Smooth muscle cell (in vitro differentiated cells): Measurements from ENCODE around the gene IL3. TPM values are rescaled to one million over a fixed set of nuclear protein-coding genes. Genes with fewer than 3 reads are reported as not detected.

Source experiments
- DNase-seq: peaks from one replicate; lab custom pipeline; 2025; ENCODE audit not compliant: unreplicated experiment; lab: John Stamatoyannopoulos, UW
- H2AFZ ChIP-seq: fragments of 200-600 bp; sonication (generic); 2 replicates; pipeline ENCODE4 v1.6.0; 2016; ENCODE audit warnings: antibody characterized with exemption, low read depth, mild to moderate bottlenecking
- H3F3A ChIP-seq: fragments of 200-600 bp; sonication (generic); 2 replicates; pipeline ENCODE4 v1.6.0; 2017; ENCODE audit warnings: antibody characterized with exemption, low read depth
- H3K27ac ChIP-seq: fragments of 200-600 bp; sonication (generic); 2 replicates; pipeline ENCODE4 v1.5.1; 2016; ENCODE audit warnings: low read depth, mild to moderate bottlenecking
- H3K27me3 ChIP-seq: fragments of 200-600 bp; sonication (generic); 2 replicates; pipeline ENCODE4 v1.6.1; 2016; ENCODE audit warnings: low read depth, mild to moderate bottlenecking
- H3K36me3 ChIP-seq: fragments of 200-600 bp; sonication (generic); 2 replicates; pipeline ENCODE4 v1.5.1; 2016; ENCODE audit warnings: low read depth
- H3K4me1 ChIP-seq: fragments of 200-600 bp; sonication (generic); 2 replicates; pipeline ENCODE4 v1.5.1; 2016; ENCODE audit warnings: low read depth
- H3K4me2 ChIP-seq: fragments of 200-600 bp; sonication (generic); 2 replicates; pipeline ENCODE4 v1.6.0; 2016; ENCODE audit warnings: mild to moderate bottlenecking
- H3K4me3 ChIP-seq: fragments of 200-600 bp; sonication (generic); 2 replicates; pipeline ENCODE4 v1.5.1; 2016; ENCODE audit warnings: mild to moderate bottlenecking
- H3K79me2 ChIP-seq: fragments of 200-600 bp; sonication (generic); 2 replicates; pipeline ENCODE4 v1.6.0; 2016; ENCODE audit warnings: low read depth, mild to moderate bottlenecking
- H3K9ac ChIP-seq: fragments of 200-600 bp; sonication (generic); 2 replicates; pipeline ENCODE4 v1.6.0; 2016; ENCODE audit warnings: low read depth
- H3K9me3 ChIP-seq: fragments of 200-600 bp; sonication (generic); replicated peaks from 2 replicates; pipeline ENCODE4 v1.5.1; 2016; ENCODE audit warnings: low read depth
- H4K20me1 ChIP-seq: fragments of 200-600 bp; sonication (generic); 2 replicates; pipeline ENCODE4 v1.6.0; 2016; ENCODE audit warnings: low read depth
- WGBS: methylation state at CpG from one replicate; pipeline ENCODE4 v1.1.7; 2016; ENCODE audit warnings: low lambda C conversion rate; 5-methylcytosine and 5-hydroxymethylcytosine counted together
- polyA plus RNA-seq: library from polyadenylated mRNA; unstranded; fragments of >200 nt; fragmentation: Nextera tagmentation; extraction: Ambion mirVana; gene quantifications from 2 replicates; pipeline ENCODE4 v1.2.1, GENCODE V29; 2016
- total RNA-seq: library from RNA; depleted of rRNA; stranded (reverse); fragments of >200 nt; gene quantifications from 2 replicates; pipeline ENCODE4 v1.2.3, GENCODE V29; 2014
- TF ChIP-seq, protein P1 (sequence below): fragments of 200-600 bp; sonication (generic); IDR thresholded peaks from 2 replicates; pipeline ENCODE4 v1.5.1; 2017; ENCODE audit warnings: borderline replicate concordance, mild to moderate bottlenecking, antibody characterized with exemption; ENCODE audit not compliant: insufficient read depth, poor library complexity, severe bottlenecking

Gene IL3, protein sequence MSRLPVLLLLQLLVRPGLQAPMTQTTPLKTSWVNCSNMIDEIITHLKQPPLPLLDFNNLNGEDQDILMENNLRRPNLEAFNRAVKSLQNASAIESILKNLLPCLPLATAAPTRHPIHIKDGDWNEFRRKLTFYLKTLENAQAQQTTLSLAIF
- not detected in 2 replicates for total RNA-seq
- not detected in 2 replicates for polyA plus RNA-seq

DNA sequence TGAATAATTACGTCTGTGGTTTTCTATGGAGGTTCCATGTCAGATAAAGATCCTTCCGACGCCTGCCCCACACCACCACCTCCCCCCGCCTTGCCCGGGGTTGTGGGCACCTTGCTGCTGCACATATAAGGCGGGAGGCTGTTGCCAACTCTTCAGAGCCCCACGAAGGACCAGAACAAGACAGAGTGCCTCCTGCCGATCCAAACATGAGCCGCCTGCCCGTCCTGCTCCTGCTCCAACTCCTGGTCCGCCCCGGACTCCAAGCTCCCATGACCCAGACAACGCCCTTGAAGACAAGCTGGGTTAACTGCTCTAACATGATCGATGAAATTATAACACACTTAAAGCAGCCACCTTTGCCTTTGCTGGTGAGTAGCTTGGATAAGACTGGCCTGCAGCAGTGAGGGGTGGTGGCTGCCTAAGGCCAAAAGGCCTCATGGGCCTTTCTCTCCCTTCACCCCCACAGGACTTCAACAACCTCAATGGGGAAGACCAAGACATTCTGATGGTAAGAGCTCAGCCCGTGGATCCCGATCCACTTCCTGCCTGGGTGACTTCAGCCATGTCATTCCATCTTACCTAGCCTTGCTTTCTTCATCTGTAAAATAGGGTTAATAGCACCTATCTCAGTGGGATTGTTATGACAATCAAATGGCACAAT lies at the start of gene IL3:
Gene IL3 (plus strand): TSS at position 155 of the 661 bp plus-strand sequence. CDS start 52 bp downstream, at position 207.
- H2AFZ ChIP-seq, result no peak within 1 kb of the TSS
- H3K27ac ChIP-seq, result no peak within 1 kb of the TSS
- H3K9me3 ChIP-seq, result no peaks in the 10 kb centered on the region
- no peak within 1 kb of the TSS for H3K9ac ChIP-seq
- no peaks in the 10 kb centered on the region for H4K20me1 ChIP-seq
- TF ChIP-seq, protein P1, sequence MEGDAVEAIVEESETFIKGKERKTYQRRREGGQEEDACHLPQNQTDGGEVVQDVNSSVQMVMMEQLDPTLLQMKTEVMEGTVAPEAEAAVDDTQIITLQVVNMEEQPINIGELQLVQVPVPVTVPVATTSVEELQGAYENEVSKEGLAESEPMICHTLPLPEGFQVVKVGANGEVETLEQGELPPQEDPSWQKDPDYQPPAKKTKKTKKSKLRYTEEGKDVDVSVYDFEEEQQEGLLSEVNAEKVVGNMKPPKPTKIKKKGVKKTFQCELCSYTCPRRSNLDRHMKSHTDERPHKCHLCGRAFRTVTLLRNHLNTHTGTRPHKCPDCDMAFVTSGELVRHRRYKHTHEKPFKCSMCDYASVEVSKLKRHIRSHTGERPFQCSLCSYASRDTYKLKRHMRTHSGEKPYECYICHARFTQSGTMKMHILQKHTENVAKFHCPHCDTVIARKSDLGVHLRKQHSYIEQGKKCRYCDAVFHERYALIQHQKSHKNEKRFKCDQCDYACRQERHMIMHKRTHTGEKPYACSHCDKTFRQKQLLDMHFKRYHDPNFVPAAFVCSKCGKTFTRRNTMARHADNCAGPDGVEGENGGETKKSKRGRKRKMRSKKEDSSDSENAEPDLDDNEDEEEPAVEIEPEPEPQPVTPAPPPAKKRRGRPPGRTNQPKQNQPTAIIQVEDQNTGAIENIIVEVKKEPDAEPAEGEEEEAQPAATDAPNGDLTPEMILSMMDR, result no peak
- H3K4me1 ChIP-seq, result no peaks in the 10 kb centered on the region
- H3K27me3 ChIP-seq, result no peaks in the 10 kb centered on the region
- 90% methylated on average over 16 of the region's 16 CpGs for WGBS
- H3K79me2 ChIP-seq, result no peaks in the 10 kb centered on the region
- H3K36me3 ChIP-seq, result no peaks in the 10 kb centered on the region
- H3K4me3 ChIP-seq, result no peak within 1 kb of the TSS
- no peaks in the 10 kb centered on the region for H3F3A ChIP-seq
- DNase-seq, result no peak
- no peak within 1 kb of the TSS for H3K4me2 ChIP-seq

DNA sequence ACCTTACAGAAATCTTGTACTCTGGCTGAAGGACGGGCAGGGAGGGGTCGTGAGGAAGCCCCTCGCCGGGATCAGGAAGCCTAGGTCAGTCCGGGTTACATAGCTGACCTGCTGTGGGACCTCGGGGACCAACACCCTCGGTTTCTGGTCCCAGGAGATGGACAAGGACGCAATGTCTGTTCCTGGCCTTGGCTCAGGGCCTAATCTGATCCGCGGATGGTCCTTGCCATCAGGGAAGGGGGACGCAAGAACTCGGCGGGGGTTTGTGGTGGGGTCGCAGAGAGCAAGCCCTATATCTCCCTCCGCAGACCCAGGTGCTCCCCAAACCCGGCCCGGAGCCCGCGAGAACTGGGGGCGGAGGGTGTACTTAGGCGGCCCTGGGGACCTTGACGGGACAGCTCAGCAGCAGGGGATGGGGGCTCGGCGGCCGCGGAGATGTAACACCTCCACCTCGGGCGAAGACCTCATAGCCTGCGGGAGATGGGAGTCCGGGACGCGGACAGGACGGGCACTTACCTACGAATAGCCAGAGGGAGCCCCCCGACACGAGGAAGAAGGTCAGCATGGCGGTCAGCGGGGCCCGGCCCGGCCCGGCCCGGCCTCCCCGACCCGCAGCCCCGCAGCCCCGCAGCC lies 49.4 kb upstream of the IL3 start:
- Histone ChIP-seq H3K36me3 (no peaks in the 10 kb centered on the region), H3K9ac (no peak overlapping the region), H3K4me2 (peak overlapping the region; percentile 88), H3K27me3 (peaks cover 48% of the 10 kb centered on the region), H3F3A (no peaks in the 10 kb centered on the region), H3K79me2 (no peaks in the 10 kb centered on the region), H4K20me1 (no peaks in the 10 kb centered on the region), H2AFZ (no peak overlapping the region), H3K9me3 (no peaks in the 10 kb centered on the region), H3K27ac (no peak overlapping the region), H3K4me3 (peak overlapping the region; percentile 50), H3K4me1 (no peaks in the 10 kb centered on the region)
- TF ChIP-seq, protein P1, result no peak
- 7% methylated on average over 37 of the region's 46 CpGs for WGBS
- DNase-seq, result no peak

DNA sequence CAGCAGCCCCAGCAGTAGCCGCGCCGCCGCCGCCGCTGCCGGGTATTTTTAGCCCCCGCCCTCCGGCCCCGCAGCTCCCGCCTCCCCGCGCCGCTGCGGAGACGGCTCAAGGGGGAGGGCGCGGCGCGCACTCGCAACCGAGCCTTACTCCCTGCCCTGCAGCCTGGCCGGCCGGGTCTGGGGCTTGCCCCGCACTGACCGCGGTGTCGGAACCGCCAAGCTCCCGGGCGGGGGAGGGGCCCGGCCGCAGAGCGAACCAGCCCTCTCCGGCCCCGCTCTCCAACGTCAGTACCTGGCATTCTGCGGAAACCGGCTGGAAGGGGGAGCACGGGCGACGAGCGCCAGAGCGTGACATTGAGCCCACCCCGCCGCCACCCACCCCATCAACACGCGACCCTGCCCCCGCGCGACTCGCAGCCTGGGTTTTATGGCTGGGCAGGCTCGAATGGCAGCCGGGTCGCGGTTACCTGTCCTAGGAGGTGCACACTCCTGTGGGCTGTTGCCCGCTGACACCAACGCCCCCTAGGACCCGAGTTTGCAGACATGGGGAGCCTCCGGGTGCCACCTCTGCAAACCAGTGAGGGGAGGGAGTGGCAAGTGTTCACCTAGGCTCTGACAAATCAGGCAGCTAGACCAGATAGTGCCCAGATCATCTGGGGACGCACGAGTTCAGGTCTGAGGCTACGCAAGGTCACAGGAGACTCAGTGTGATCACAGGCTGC lies 48.7 kb upstream of the IL3 start, which contains the start of gene ACSL6:
Gene ACSL6 (minus strand): TSS at position 37 of the 722 bp plus-strand sequence. CDS start 105 bp downstream, outside the sequence.
- WGBS, result 6% methylated on average over 55 of the region's 63 CpGs
- no peak for DNase-seq
- no peak within 1 kb of the TSS for H2AFZ ChIP-seq

More for the DNA sequence above, 48.7 kb upstream of the IL3 start, which contains the start of gene ACSL6:
- H3K4me1 ChIP-seq, result no peaks in the 10 kb centered on the region
- H3F3A ChIP-seq, result no peaks in the 10 kb centered on the region
- no peaks in the 10 kb centered on the region for H4K20me1 ChIP-seq
- H3K4me2 ChIP-seq, result peak within 1 kb of the TSS; percentile 88
- H3K9me3 ChIP-seq, result no peaks in the 10 kb centered on the region
- TF ChIP-seq, protein P1, result no peak
- H3K27ac ChIP-seq, result no peak within 1 kb of the TSS
- H3K36me3 ChIP-seq, result no peaks in the 10 kb centered on the region
- H3K79me2 ChIP-seq, result no peaks in the 10 kb centered on the region
- peak within 1 kb of the TSS; percentile 50 for H3K4me3 ChIP-seq
- H3K9ac ChIP-seq, result no peak within 1 kb of the TSS
- peaks cover 52% of the 10 kb centered on the region for H3K27me3 ChIP-seq
